GM10847 (cell line): ENCODE results near the gene AKAP13.

ENCODE experiments used
- POLR2A ChIP-seq: IDR thresholded peaks from 2 replicates; pipeline ENCODE4 v1.6.1; 2011; ENCODE audit not compliant: insufficient read length; ENCODE audit errors: extremely low read depth

The AKAP13 gene

DNA sequence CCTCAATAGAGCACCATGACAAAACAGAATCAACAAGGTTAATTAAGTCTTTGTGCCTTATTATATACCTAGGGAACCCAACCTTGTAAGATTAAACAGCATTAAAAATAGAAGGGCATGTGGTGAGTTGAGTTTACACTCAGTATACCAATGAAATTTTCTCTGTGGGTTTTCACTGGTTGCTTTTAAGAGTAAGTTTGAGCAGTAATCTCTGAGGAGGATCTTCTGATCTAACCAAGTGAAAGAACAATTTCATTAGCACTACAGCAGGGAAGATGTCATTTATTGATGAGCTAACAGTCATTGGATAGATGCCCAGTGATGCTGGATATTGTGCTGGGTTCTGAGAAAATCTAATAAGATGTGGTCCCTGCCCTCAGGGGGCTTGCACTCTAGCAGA lies 26.9 kb upstream of the AKAP13 start:
- TF ChIP-seq POLR2A, result no peak

- no peak for TF ChIP-seq POLR2A
Observed at GRCh38 chr15:85354461-85354860, 25.9 kb upstream of the AKAP13 start.

GRCh38 chr15:85354948-85355347 lies 25.5 kb upstream of the AKAP13 start:
- TF ChIP-seq POLR2A, result no peak

DNA sequence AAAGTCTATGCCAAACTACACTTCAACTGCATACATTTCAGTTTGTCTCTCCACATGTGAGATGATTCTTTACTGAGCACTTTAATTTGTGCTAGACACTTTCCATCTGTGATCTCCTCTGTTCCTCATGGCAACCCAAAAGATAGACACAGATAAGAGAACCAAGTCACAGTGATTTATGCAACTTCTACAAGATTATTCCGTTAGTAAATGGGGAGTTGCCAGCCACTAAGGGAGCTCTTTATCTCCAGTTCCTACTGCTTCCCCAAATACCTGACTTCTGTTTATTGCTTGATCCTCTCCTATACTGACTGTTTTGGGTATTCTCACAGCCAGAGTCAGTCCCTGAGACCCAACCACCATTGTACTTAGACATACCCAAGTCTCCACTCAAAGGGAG lies 24.1 kb upstream of the AKAP13 start:
- no peak for TF ChIP-seq POLR2A

- TF ChIP-seq POLR2A, result no peak
Observed at GRCh38 chr15:85361323-85361722, 19.1 kb upstream of the AKAP13 start.

DNA sequence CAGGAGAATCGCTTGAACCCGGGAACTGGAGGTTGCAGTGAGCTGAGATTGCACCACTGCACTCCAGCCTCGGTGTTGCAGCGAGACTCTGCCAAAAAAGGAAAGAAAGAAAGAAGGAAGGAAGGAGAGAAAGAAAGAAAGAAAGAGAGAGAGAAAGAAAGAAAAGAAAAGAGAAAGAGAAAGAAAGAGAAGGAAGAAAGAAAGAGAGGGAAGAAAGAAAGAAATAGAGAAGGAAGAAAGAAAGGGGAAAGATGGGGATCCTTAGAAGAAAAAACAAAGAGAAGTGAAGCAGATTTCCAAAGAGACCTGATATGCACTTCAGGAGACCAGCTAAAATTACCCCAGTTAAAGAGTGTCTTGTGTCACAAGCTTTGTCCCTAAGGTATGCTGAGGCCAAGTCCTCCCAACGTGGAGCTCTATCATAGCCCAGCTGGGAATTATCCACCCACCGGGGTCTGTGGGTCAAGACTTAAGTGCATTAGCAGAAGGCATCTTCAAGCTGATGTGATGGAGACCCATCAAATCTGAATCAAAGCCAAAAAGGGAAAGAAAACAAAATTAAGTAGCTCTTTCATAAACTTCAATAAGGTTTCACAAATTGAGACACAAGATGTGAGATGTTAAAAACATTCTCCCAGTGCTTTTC lies 17.8 kb upstream of the AKAP13 start:
- TF ChIP-seq POLR2A, result no peak

GRCh38 chr15:85365980-85366379 lies 14.4 kb upstream of the AKAP13 start:
- TF ChIP-seq POLR2A, result no peak

GRCh38 chr15:85367741-85368140 lies 12.7 kb upstream of the AKAP13 start:
- no peak for TF ChIP-seq POLR2A

DNA sequence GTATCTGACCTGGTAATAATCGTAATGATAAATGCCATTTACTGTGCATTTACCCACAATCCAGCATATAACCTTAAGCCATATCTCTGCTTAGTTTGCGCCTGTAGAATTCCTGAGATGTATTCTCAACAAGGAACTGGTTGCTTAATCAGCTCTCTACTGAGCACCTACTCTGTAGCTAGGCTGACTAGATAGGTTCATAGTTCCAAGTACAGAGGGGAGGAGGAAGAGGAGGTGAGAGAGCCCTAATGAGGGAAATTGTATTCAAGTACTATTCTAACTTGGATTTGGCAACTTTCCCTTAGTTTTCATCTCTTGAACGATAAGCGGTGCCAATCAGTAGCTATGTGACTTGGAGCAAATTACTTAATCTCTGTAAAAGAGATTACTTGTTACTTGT lies 5.6 kb upstream of the AKAP13 start:
- TF ChIP-seq POLR2A, result no peak

- no peak for TF ChIP-seq POLR2A
Observed at GRCh38 chr15:85377269-85377668, 3.1 kb upstream of the AKAP13 start.

- no peak for TF ChIP-seq POLR2A
Observed at GRCh38 chr15:85377986-85378385, 2.4 kb upstream of the AKAP13 start.

DNA sequence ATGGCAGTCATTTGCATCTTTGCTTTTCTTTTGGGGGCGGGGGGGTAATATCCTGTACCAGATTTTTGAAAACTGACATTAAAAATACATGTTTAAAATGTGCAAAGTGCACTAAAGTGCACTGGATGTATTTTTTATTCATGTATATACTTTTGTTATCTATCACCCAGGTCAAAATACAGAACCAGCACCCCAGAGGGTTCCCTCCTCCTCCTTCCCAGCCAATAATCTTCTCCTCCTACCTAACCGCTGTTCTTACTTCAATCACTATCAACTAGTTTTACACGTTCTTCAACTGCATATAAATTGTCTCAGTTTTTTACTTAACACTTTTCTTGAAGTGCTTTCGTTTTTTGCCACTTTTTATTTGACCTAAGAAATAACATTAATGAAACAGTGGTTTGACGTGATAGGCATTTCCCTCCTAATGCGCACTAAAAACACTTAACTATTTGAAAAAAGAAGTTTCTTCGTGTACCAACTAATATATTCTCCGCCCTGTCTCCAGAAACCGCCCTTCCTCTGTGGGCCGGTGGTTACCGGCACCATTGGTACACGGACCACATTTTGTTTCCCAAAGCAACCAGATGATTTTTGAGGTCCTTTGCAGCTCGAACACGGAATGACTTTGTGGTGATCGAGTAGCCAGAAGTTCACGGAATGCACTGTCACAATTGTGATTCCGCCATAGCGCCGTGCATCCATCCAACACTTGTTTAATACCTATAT lies 836 bp upstream of the AKAP13 start:
- TF ChIP-seq POLR2A, result no peak

- no peak for TF ChIP-seq POLR2A
Observed at GRCh38 chr15:85380812-85381642, 624 bp downstream of the AKAP13 start.

DNA sequence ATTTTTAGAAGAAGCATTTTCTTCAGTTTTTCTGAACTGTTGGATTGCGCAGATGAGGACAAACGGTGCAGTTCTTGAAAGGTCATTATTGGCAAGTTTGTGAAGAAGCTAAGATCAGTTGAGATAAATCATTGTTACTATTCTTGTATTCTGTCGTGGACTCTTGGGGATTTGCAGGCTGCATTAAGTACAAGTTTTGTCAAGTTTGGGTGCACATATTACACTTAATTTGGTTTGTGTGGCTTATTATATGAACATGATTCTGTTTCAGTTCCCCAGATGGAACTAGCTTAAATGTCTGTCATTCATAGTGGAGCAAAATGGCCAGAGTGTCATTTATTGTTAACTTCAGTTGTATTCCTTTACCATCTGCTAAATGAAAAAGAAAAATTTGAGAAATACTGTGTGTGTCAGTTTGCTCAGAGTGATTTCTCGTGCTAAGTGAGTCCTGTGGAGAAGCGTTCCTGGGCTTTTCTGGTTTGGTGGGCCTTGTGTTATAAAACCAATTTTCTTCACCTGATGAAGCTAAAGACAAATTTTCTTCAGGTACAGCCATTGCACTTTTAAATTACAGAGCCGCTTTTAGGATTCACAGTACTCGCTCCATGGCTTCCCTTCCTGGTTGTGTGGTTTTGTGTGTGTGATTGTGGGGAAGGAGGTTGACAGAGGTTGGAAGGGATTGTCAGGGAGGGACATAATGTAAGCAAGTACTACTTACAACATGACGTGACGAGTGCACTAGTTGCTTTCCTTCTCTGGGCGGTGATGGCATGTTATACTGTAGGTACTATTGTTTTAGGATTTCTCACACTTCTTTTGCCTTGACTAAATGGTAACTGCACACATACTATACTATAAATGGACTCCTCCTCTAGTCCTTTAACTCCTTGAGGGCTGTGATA lies 1.7 kb downstream of the AKAP13 start:
- TF ChIP-seq POLR2A, result no peak

- TF ChIP-seq POLR2A, result no peak
Observed at GRCh38 chr15:85382942-85383341, 2.5 kb downstream of the AKAP13 start.

DNA sequence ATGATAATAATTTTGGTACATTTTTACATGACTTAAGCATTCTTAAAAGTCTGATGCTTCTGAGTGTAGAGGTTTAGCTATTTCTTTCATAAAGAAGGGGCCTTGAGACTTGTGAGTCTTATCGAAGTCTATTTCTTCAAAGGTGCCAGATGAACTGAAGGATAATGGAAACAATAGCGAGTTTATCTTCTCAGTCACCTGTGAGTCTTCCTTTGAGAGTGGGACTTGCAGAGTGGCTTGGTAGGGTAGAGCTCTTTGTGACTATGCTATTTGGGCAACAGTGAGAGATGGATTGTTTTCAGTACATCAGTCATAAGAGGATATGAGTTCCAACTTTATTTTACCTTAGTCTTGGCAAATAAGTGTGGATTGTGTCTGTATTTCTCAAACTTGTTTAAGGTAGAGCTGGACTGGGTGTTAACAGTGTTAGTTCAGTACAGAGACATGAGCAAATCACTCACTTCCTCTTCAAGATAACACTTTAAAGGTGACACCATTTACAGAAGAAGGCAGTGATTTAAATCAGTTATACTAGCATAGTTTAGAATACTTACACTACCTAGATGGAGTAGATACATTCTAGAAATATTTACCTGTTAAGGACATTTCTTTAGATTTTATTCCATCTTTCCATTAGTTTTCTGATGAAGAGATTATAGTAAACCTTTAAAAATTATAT lies 3.2 kb downstream of the AKAP13 start:
- no peak for TF ChIP-seq POLR2A
